IMR-90 (cell line): ENCODE results near the gene ANXA2. TPM values are rescaled to one million over a fixed set of nuclear protein-coding genes. Genes with fewer than 3 reads are reported as not detected.

ENCODE experiments used
- ATAC-seq: fragments of 200-7000 bp; cut with Tn5 transposase; 2 replicates; pipeline ENCODE4 v1.9.1; 2020; ENCODE audit warnings: low read depth, mild to moderate bottlenecking, moderate library complexity
- BruUV-seq: library from RNA; stranded (reverse); fragments of 400-500 nt; replicated peaks from 2 replicates; lab custom pipeline; 2021; lab: Mats Ljungman, UMichigan
- CTCF ChIA-PET: fragments of 300-600 bp; formaldehyde crosslinking; extraction: SDS; loops from one replicate; lab custom pipeline; 2021; ENCODE audit warnings: antibody characterized with exemption; lab: Yijun Ruan, JAX
- POLR2A ChIA-PET: fragments of 300-600 bp; sonication (Branson Sonifier 250); formaldehyde crosslinking; loops from one replicate; lab custom pipeline; 2022; ENCODE audit warnings: antibody characterized with exemption; ENCODE audit not compliant: unreplicated experiment; lab: Charles Lee
- DNase-seq: peaks from one replicate; pipeline ENCODE4 v3.0.0; 2013
- H2AFZ ChIP-seq: replicated peaks from 2 replicates; pipeline ENCODE3; 2013; ENCODE audit warnings: low read length, mild to moderate bottlenecking; ENCODE audit not compliant: poor library complexity
- H2AK5ac ChIP-seq: 2 replicates; pipeline ENCODE4 v1.6.1; 2013; ENCODE audit warnings: low read depth, low read length, inconsistent platforms
- H2AK9ac ChIP-seq: replicated peaks from 2 replicates; pipeline ENCODE3; 2013; ENCODE audit warnings: mild to moderate bottlenecking, low read depth, low read length, moderate library complexity; ENCODE audit not compliant: poor library complexity
- H2BK120ac ChIP-seq: 2 replicates; pipeline ENCODE4 v1.6.1; 2013; ENCODE audit warnings: low read depth, low read length, inconsistent platforms
- H2BK15ac ChIP-seq: 3 replicates; pipeline ENCODE4 v1.6.1; 2013; ENCODE audit warnings: low read depth, low read length, inconsistent platforms
- H2BK20ac ChIP-seq: 2 replicates; pipeline ENCODE4 v1.6.1; 2013; ENCODE audit warnings: low read depth, mild to moderate bottlenecking, inconsistent platforms, low read length, moderate library complexity
- H2BK5ac ChIP-seq: 2 replicates; pipeline ENCODE4 v1.6.1; 2013; ENCODE audit warnings: mild to moderate bottlenecking, low read depth, low read length, inconsistent platforms; ENCODE audit not compliant: poor library complexity, severe bottlenecking
- H3K14ac ChIP-seq: replicated peaks from 2 replicates; pipeline ENCODE4 v1.6.1; 2013; ENCODE audit warnings: low read depth, low read length, inconsistent platforms
- H3K18ac ChIP-seq: 2 replicates; pipeline ENCODE4 v1.6.1; 2013; ENCODE audit warnings: low read depth, low read length, control low read depth
- H3K23ac ChIP-seq: 2 replicates; pipeline ENCODE4 v1.6.1; 2013; ENCODE audit warnings: low read depth, low read length, inconsistent platforms
- H3K27ac ChIP-seq: 2 replicates; pipeline ENCODE4 v1.5.1; 2013; ENCODE audit warnings: mild to moderate bottlenecking, control low read depth, low read length; ENCODE audit not compliant: insufficient read depth
- H3K27me3 ChIP-seq: 2 replicates; pipeline ENCODE4 v1.6.1; 2013; ENCODE audit warnings: low read length; ENCODE audit not compliant: control insufficient read depth, insufficient read depth
- H3K36me3 ChIP-seq: 2 replicates; pipeline ENCODE4 v1.6.1; 2013; ENCODE audit warnings: low read length, mixed read lengths; ENCODE audit not compliant: control insufficient read depth, insufficient read depth
- H3K4ac ChIP-seq: 2 replicates; pipeline ENCODE4 v1.6.1; 2013; ENCODE audit warnings: low read depth, low read length, inconsistent platforms
- H3K4me1 ChIP-seq: 2 replicates; pipeline ENCODE4 v1.6.1; 2013; ENCODE audit warnings: low read length, mixed read lengths; ENCODE audit not compliant: control insufficient read depth, insufficient read depth
- H3K4me2 ChIP-seq: 2 replicates; pipeline ENCODE4 v1.6.1; 2013; ENCODE audit warnings: low read depth, mild to moderate bottlenecking, control low read depth, low read length, moderate library complexity
- H3K4me3 ChIP-seq: 2 replicates; pipeline ENCODE4 v1.5.1; 2013; ENCODE audit warnings: low read depth, mild to moderate bottlenecking, control low read depth, low read length, moderate library complexity; ENCODE audit not compliant: insufficient read depth
- H3K56ac ChIP-seq: 2 replicates; pipeline ENCODE4 v1.6.1; 2013; ENCODE audit warnings: low read length, inconsistent platforms; ENCODE audit not compliant: insufficient read depth; ENCODE audit errors: extremely low read depth
- H3K79me1 ChIP-seq, 2 experiments: 2 replicates each; pipeline ENCODE4 v1.6.1; 2013; ENCODE audit warnings: low read length in 2 of 2, inconsistent platforms in 1 of 2, low read depth in 1 of 2
- H3K9ac ChIP-seq: 2 replicates; pipeline ENCODE4 v1.6.1; 2013; ENCODE audit warnings: low read depth, low read length, control low read depth
- H3K9me1 ChIP-seq: 2 replicates; pipeline ENCODE4 v1.6.1; 2013; ENCODE audit warnings: low read length, inconsistent platforms; ENCODE audit not compliant: insufficient read depth
- H3K9me3 ChIP-seq: 2 replicates; pipeline ENCODE4 v1.6.1; 2013; ENCODE audit warnings: low read length; ENCODE audit not compliant: control insufficient read depth, insufficient read depth
- H4K20me1 ChIP-seq: 2 replicates; pipeline ENCODE4 v1.6.1; 2013; ENCODE audit warnings: low read length, inconsistent platforms; ENCODE audit not compliant: insufficient read depth
- H4K5ac ChIP-seq: 2 replicates; pipeline ENCODE4 v1.6.1; 2013; ENCODE audit warnings: mild to moderate bottlenecking, low read depth, low read length, control low read depth
- H4K8ac ChIP-seq, 2 experiments: 2 replicates each; pipeline ENCODE4 v1.6.1; 2013; ENCODE audit warnings: low read depth in 2 of 2, low read length in 2 of 2, control low read depth in 1 of 2, inconsistent platforms in 1 of 2
- H4K91ac ChIP-seq: 2 replicates; pipeline ENCODE4 v1.6.1; 2013; ENCODE audit warnings: low read depth, low read length, inconsistent platforms; ENCODE audit not compliant: insufficient read depth
- BHLHE40 ChIP-seq: fragments of 150-350 bp; IDR thresholded peaks from 2 replicates; pipeline ENCODE4 v1.6.1; 2016; ENCODE audit warnings: mild to moderate bottlenecking, low read depth, low read length
- CEBPB ChIP-seq: IDR thresholded peaks from 2 replicates; pipeline ENCODE4 v1.6.1; 2012; ENCODE audit warnings: low read depth, low read length, improper control_type of control experiment
- CHD1 ChIP-seq: IDR thresholded peaks from 2 replicates; pipeline ENCODE4 v1.6.1; 2012; ENCODE audit warnings: low read depth, low read length, improper control_type of control experiment
- FOS ChIP-seq: fragments of 150-350 bp; IDR thresholded peaks from 2 replicates; pipeline ENCODE4 v1.6.1; 2016; ENCODE audit warnings: low read depth, low read length
- MAFK ChIP-seq: IDR thresholded peaks from 2 replicates; pipeline ENCODE4 v1.6.1; 2012; ENCODE audit warnings: low read depth, low read length, improper control_type of control experiment
- MAZ ChIP-seq: IDR thresholded peaks from 2 replicates; pipeline ENCODE4 v1.6.1; 2012; ENCODE audit warnings: low read depth, mild to moderate bottlenecking, low read length, improper control_type of control experiment, moderate library complexity, borderline replicate concordance
- MXI1 ChIP-seq: IDR thresholded peaks from 2 replicates; pipeline ENCODE4 v1.6.1; 2012; ENCODE audit warnings: low read depth, mild to moderate bottlenecking, low read length, moderate library complexity, borderline replicate concordance
- NFE2L2 ChIP-seq: fragments of 150-350 bp; IDR thresholded peaks from 2 replicates; pipeline ENCODE4 v1.6.1; 2016; ENCODE audit warnings: low read depth, mild to moderate bottlenecking, low read length
- POLR2A ChIP-seq: IDR thresholded peaks from 2 replicates; pipeline ENCODE4 v1.6.1; 2012; ENCODE audit warnings: mild to moderate bottlenecking, low read depth, low read length
- RAD21 ChIP-seq: IDR thresholded peaks from 2 replicates; pipeline ENCODE4 v1.6.1; 2012; ENCODE audit warnings: low read length, improper control_type of control experiment
- RCOR1 ChIP-seq: IDR thresholded peaks from 2 replicates; pipeline ENCODE4 v1.6.1; 2012; ENCODE audit warnings: mild to moderate bottlenecking, low read length, improper control_type of control experiment; ENCODE audit not compliant: insufficient replicate concordance
- RFX5 ChIP-seq: IDR thresholded peaks from 2 replicates; pipeline ENCODE4 v1.8.0; 2012; ENCODE audit warnings: low read depth, mild to moderate bottlenecking, low read length, moderate library complexity
- SMC3 ChIP-seq: fragments of 150-350 bp; IDR thresholded peaks from 2 replicates; pipeline ENCODE4 v1.6.1; 2016; ENCODE audit warnings: low read depth, mild to moderate bottlenecking, antibody characterized with exemption, low read length, moderate library complexity
- WGBS, 2 experiments: methylation state at CpG; one replicate each; pipeline versions ENCODE4 v1.1.5 to v1.1.7; 2013; ENCODE audit warnings: missing lambda C conversion rate in 2 of 2; ENCODE audit not compliant: insufficient read length in 1 of 2; ENCODE audit errors: extremely low coverage in 2 of 2; 5-methylcytosine and 5-hydroxymethylcytosine counted together
- dilution Hi-C: fragments of 300-500 bp; cut with HindIII; formaldehyde crosslinking; loops from one replicate; pipeline ENCODE4 v1.14.3; 2018; ENCODE audit warnings: low sequenced_read_pairs; ENCODE audit not compliant: unreplicated experiment
- in situ Hi-C: fragments of 300-500 bp; cut with MboI; formaldehyde crosslinking; loops from 3 replicates; pipeline ENCODE4 v1.14.3; 2019; ENCODE audit warnings: low sequenced_read_pairs, inconsistent platforms, mixed read lengths
- intact Hi-C: fragments of 100-400 bp; cut with micrococcal nuclease; formaldehyde crosslinking; loops from 2 replicates; pipeline ENCODE4 v1.10.0; 2022
- polyA plus RNA-seq, 3 experiments: library from polyadenylated mRNA; depleted of rRNA; stranded (reverse); fragments of >200 nt; gene quantifications; 2 replicates each; pipeline ENCODE4 v1.2.3, GENCODE V29; 2012; ENCODE audit warnings: low replicate concordance in 1 of 3
- total RNA-seq: library from RNA; depleted of rRNA; stranded (reverse); fragments of >200 nt; gene quantifications from 2 replicates; pipeline ENCODE4 v1.2.3, GENCODE V29; 2012
- TF ChIP-seq, protein P1 (sequence below): conservative IDR thresholded peaks from 2 replicates; pipeline ENCODE4 v1.5.1; 2012; ENCODE audit warnings: mild to moderate bottlenecking, low read depth, low read length, improper control_type of control experiment
- TF ChIP-seq, protein P2 (sequence below): fragments of 150-350 bp; IDR thresholded peaks from 2 replicates; pipeline ENCODE4 v1.6.1; 2017; ENCODE audit warnings: mild to moderate bottlenecking, antibody characterized with exemption, low read length, low read depth
- TF ChIP-seq, protein P3 (sequence below): fragments of 150-350 bp; IDR thresholded peaks from 2 replicates; pipeline ENCODE4 v1.6.1; 2016; ENCODE audit warnings: low read depth, mild to moderate bottlenecking, low read length, moderate library complexity, borderline replicate concordance

Gene ANXA2
- total and polyA plus RNA-seq, 2 of the 4 experiments (the other 2 are of a cell fraction), result 7,454 to 8,412 TPM

DNA sequence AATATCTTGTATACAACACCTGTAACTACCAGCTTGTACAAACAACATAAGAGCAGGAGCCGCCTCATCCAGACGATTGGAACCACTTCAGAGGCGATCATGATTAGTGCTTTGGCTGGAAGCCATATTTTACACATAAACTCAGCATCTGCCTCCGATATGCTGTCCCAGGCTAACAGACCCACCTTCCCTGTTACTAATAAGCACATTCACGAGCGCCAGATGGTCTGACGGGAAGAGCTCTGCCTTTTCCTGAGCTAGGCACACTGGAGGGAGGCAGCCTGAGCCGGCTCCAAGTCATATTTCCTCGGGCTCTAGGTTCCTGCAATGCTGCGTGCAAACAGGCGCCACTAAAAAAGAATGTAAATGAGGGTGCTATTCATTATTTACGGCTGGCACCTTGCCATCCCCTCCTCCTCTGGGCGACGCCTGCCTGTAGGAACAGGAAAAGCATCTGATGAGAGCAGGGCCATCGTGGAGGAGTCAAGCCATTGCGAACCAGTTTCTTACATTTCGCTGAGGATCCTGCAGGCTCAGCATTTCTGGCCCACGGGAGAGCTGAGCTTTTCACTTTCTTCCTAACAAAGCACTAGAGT lies 98.2 kb downstream of the ANXA2 start:
- H3K27ac ChIP-seq, result no peak overlapping the region
- H3K4me1 ChIP-seq, result no peaks in the 10 kb centered on the region
- in situ Hi-C loops (no loop called here), intact Hi-C loops (no loop called here), dilution Hi-C loops (no loop called here)
- no peak overlapping the region for H3K9ac ChIP-seq
- no peak overlapping the region for H3K56ac ChIP-seq
- H4K5ac ChIP-seq, result no peak overlapping the region
- H4K20me1 ChIP-seq, result no peaks in the 10 kb centered on the region
- no peak overlapping the region for H3K4me2 ChIP-seq
- no peaks in the 10 kb centered on the region for H3K9me3 ChIP-seq
- H2BK15ac ChIP-seq, result no peak overlapping the region
- peaks cover 6% of the 10 kb centered on the region for H3K27me3 ChIP-seq
- no peak overlapping the region for H3K4me3 ChIP-seq
- H2BK5ac ChIP-seq, result no peak overlapping the region
- no TSS peak for BruUV-seq
- H3K14ac ChIP-seq, result no peak overlapping the region
- H2BK20ac ChIP-seq, result no peak overlapping the region
- no peak overlapping the region for H3K4ac ChIP-seq
- no peaks in the 10 kb centered on the region for H3K36me3 ChIP-seq
- no peak overlapping the region for H3K23ac ChIP-seq
- H3K79me1 ChIP-seq, result no peaks in the 10 kb centered on the region
- 23% methylated on average over 6 of the region's 18 CpGs; no CpG with 5 or more reads in 1 of the 2 experiments for WGBS, 2 experiments
- H2AK9ac ChIP-seq, result no peak overlapping the region
- TF ChIP-seq NFE2L2 (no peak), BHLHE40 (no peak), RFX5 (no peak), POLR2A (no peak), RAD21 (no peak), CHD1 (no peak), SMC3 (no peak), MAZ (no peak), FOS (no peak), MXI1 (no peak), RCOR1 (no peak), CEBPB (no peak), MAFK (no peak)
- TF ChIP-seq, protein P1, sequence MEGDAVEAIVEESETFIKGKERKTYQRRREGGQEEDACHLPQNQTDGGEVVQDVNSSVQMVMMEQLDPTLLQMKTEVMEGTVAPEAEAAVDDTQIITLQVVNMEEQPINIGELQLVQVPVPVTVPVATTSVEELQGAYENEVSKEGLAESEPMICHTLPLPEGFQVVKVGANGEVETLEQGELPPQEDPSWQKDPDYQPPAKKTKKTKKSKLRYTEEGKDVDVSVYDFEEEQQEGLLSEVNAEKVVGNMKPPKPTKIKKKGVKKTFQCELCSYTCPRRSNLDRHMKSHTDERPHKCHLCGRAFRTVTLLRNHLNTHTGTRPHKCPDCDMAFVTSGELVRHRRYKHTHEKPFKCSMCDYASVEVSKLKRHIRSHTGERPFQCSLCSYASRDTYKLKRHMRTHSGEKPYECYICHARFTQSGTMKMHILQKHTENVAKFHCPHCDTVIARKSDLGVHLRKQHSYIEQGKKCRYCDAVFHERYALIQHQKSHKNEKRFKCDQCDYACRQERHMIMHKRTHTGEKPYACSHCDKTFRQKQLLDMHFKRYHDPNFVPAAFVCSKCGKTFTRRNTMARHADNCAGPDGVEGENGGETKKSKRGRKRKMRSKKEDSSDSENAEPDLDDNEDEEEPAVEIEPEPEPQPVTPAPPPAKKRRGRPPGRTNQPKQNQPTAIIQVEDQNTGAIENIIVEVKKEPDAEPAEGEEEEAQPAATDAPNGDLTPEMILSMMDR, result no peak
- TF ChIP-seq, protein P2, sequence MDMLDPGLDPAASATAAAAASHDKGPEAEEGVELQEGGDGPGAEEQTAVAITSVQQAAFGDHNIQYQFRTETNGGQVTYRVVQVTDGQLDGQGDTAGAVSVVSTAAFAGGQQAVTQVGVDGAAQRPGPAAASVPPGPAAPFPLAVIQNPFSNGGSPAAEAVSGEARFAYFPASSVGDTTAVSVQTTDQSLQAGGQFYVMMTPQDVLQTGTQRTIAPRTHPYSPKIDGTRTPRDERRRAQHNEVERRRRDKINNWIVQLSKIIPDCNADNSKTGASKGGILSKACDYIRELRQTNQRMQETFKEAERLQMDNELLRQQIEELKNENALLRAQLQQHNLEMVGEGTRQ, result no peak
- TF ChIP-seq, protein P3, sequence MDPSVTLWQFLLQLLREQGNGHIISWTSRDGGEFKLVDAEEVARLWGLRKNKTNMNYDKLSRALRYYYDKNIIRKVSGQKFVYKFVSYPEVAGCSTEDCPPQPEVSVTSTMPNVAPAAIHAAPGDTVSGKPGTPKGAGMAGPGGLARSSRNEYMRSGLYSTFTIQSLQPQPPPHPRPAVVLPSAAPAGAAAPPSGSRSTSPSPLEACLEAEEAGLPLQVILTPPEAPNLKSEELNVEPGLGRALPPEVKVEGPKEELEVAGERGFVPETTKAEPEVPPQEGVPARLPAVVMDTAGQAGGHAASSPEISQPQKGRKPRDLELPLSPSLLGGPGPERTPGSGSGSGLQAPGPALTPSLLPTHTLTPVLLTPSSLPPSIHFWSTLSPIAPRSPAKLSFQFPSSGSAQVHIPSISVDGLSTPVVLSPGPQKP, result no peak
- no peak overlapping the region for H2AFZ ChIP-seq
- ChIA-PET POLR2A (no interaction called here), CTCF (interaction anchor here (0.6 kb wide), 1 partner anchor 142 kb away, joined by 4 read pairs; no protein-coding TSS in a partner anchor)
- H2AK5ac ChIP-seq, result no peak overlapping the region
- H4K8ac ChIP-seq, result no peak overlapping the region
- H4K91ac ChIP-seq, result no peak overlapping the region
- H3K18ac ChIP-seq, result no peak overlapping the region
- DNase-seq (no peak), ATAC-seq (no peak)
- no peak overlapping the region for H2BK120ac ChIP-seq
- no peaks in the 10 kb centered on the region for H3K9me1 ChIP-seq
